IPS-11a (cell line): ENCODE data around the gene ZNF763.
"Not testable (repeated sequence)": the region's sequence is repeated elsewhere in the genome, so short reads cannot be mapped to it uniquely, and the experiment has no call there.

ENCODE experiments used
- H3K4me3 ChIP-seq: one replicate; pipeline ENCODE4 v1.5.1; 2013; ENCODE audit warnings: low read depth, low read length, control low read depth

Gene ZNF763

GRCh38 chr19:11971041-11971440, 6.2 kb downstream of the ZNF763 start:
- H3K4me3 ChIP-seq: no peak overlapping the region

- no peak overlapping the region for H3K4me3 ChIP-seq
Observed at GRCh38 chr19:11973019-11973810, 8.4 kb downstream of the ZNF763 start.

- no peak overlapping the region for H3K4me3 ChIP-seq
Observed at GRCh38 chr19:11978492-11979100, 13.8 kb downstream of the ZNF763 start.

- no peak overlapping the region for H3K4me3 ChIP-seq
Observed at GRCh38 chr19:11979527-11979926, 14.7 kb downstream of the ZNF763 start.

GRCh38 chr19:11982526-11982925, 17.7 kb downstream of the ZNF763 start:
- H3K4me3 ChIP-seq: no peak overlapping the region

- no peak overlapping the region for H3K4me3 ChIP-seq
Observed at GRCh38 chr19:11984986-11985385, 20.1 kb downstream of the ZNF763 start.

- no peak overlapping the region for H3K4me3 ChIP-seq
Observed at GRCh38 chr19:11986754-11987153, 21.9 kb downstream of the ZNF763 start.

GRCh38 chr19:11987405-11988281, 22.8 kb downstream of the ZNF763 start:
- peak overlapping the region; percentile 90 for H3K4me3 ChIP-seq

GRCh38 chr19:11989112-11989456, 24.2 kb downstream of the ZNF763 start:
- H3K4me3 ChIP-seq: no peak overlapping the region

GRCh38 chr19:11991921-11992320, 27.1 kb downstream of the ZNF763 start:
- not testable (repeated sequence) for H3K4me3 ChIP-seq

- H3K4me3 ChIP-seq: no peak overlapping the region
Observed at GRCh38 chr19:11995174-11995573, 30.3 kb downstream of the ZNF763 start.

GRCh38 chr19:12000152-12000981, 35.5 kb downstream of the ZNF763 start:
- no peak overlapping the region for H3K4me3 ChIP-seq

- no peak overlapping the region for H3K4me3 ChIP-seq
Observed at GRCh38 chr19:12015015-12015752, 50.3 kb downstream of the ZNF763 start.

- no peak overlapping the region for H3K4me3 ChIP-seq
Observed at GRCh38 chr19:12015753-12016116, 50.9 kb downstream of the ZNF763 start.
